Suprapubic skin (tissue), 3 donors: ENCODE measurements around the gene LDB2.

Source experiments
- CTCF ChIP-seq, 2 donors: fragments of 200-600 bp in 1 of 2; fragments of 450-650 bp in 1 of 2; sonication (generic) in 1 of 2; IDR thresholded peaks; one replicate each; pipeline ENCODE4 v1.5.1; 2016 to 2019; ENCODE audit warnings: antibody characterized with exemption in 2 of 2, mild to moderate bottlenecking in 1 of 2, moderate library complexity in 1 of 2
- EP300 ChIP-seq: sonication (generic); formaldehyde crosslinking; IDR thresholded peaks from one replicate; pipeline ENCODE4 v1.6.1; 2017; ENCODE audit warnings: antibody characterized with exemption
- POLR2A ChIP-seq, 2 donors: fragments of 450-650 bp; IDR thresholded peaks; one replicate each; pipeline ENCODE4 v1.6.1; 2017; ENCODE audit warnings: antibody characterized with exemption in 2 of 2, mild to moderate bottlenecking in 2 of 2, moderate library complexity in 2 of 2

- TF ChIP-seq POLR2A (IDR thresholded peaks at IDR 0.05) (no peak), CTCF (IDR thresholded peaks at IDR 0.05) (no peak), EP300 (no peak)
Observed at GRCh38 chr4:16663307-16663706, 235.1 kb downstream of the LDB2 start.
